ENCODE results near the gene MAP1LC3B.

The MAP1LC3B gene

DNA sequence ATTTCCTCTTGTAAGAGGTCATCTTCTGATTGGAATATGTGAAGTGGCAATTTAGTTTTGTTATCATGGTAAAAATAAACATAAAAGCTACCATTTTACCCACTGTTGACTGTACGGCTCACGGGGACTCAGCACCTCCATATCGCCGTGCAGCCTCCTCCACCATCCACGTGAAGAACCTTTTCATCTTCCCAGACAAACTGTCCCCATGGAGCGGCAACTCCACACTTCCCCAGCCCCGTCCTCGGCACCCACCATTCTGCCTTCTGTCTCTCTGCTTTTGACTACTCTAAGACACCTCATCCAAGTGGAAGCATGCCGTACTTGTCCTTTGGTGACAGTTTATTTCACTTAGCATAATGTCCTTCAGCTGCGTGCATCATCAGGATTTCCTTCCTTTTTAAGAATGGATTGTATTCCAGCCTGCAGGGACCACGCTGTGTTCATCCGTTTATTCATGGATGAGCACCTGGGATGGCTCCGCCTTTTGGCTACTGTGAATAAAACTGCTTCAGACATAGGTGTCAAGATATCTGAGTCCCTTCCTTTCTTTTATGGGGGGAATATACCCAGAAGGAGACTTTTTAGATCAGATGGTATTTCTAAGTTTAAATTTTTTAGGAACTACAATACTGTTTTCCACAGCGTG is 22.9 kb upstream of the MAP1LC3B start:
- H3K4me2 ChIP-seq (ENCODE audit: low read depth, low read length, poor library complexity, severe bottlenecking), result no peak overlapping the region

DNA sequence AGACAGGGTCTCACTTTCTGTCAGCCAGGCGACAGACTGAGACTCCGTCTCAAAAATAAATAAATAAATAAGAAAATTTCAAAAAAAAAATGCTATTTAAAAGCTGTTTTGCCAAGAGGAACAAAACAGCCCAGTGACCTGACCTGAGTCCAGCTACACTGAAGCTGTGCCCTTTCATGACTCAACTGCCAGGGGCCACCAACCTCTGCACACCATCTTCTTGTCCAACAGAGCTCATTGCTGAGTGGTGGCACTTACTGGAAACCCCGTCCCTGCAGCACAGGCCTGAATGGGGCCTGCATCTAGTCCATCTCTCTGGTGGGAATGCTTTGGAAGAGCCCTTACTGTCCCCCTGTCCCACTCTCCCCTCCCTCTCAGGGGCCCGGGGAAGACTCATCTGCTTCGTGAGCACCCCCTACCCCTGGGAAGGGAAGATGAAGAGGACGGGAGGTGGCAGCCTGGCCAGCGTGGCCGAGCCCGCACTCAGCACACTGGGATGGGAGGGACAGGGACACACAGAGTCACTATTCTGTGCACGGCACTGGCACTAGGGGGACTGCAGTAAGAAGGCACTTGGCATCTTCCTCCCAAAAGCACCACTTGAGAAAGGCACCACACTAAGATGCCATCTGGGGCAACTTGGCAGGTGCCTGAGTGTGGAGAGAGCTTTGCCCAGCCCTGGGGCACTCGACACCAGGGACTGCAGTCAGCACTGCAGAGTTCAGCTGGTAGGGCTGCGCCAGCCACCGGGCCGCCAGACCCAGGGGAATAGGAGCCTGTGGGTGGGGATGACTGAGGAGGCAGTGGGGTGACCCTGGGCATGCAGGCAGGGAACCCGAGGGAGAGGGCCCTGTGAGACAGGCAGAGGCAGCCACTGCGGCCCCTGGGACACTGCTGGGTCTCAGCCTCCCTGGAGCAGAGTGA is 22.1 kb upstream of the MAP1LC3B start:
- H4K20me1 ChIP-seq (ENCODE audit: insufficient read depth, low read length, poor library complexity, severe bottlenecking), result no peaks in the 10 kb centered on the region
- H3K9ac ChIP-seq (ENCODE audit: low read depth, low read length, poor library complexity, severe bottlenecking), result no peak overlapping the region
- H3K79me2 ChIP-seq (ENCODE audit: insufficient read depth, low read length), result peaks cover 51% of the 10 kb centered on the region; the same call in 1 of the 2 replicates

More for the DNA sequence above, 22.9 kb upstream of the MAP1LC3B start:
- TF ChIP-seq EZH2phosphoT487 (IDR thresholded peaks at IDR 0.05; ENCODE audit: borderline replicate concordance), result no peak
- TF ChIP-seq, protein P1, sequence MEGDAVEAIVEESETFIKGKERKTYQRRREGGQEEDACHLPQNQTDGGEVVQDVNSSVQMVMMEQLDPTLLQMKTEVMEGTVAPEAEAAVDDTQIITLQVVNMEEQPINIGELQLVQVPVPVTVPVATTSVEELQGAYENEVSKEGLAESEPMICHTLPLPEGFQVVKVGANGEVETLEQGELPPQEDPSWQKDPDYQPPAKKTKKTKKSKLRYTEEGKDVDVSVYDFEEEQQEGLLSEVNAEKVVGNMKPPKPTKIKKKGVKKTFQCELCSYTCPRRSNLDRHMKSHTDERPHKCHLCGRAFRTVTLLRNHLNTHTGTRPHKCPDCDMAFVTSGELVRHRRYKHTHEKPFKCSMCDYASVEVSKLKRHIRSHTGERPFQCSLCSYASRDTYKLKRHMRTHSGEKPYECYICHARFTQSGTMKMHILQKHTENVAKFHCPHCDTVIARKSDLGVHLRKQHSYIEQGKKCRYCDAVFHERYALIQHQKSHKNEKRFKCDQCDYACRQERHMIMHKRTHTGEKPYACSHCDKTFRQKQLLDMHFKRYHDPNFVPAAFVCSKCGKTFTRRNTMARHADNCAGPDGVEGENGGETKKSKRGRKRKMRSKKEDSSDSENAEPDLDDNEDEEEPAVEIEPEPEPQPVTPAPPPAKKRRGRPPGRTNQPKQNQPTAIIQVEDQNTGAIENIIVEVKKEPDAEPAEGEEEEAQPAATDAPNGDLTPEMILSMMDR (conservative IDR thresholded peaks at IDR 0.05; ENCODE audit: low read length), result no peak
- Histone ChIP-seq H3K4me3 (ENCODE audit: low read length, poor library complexity, severe bottlenecking) (no peak overlapping the region), H3K27me3 (ENCODE audit: insufficient read depth, low read length, poor library complexity, severe bottlenecking) (no peaks in the 10 kb centered on the region), H3F3A (ENCODE audit: low read depth) (no peaks in the 10 kb centered on the region), H4K20me1 (ENCODE audit: insufficient read depth, low read length, poor library complexity, severe bottlenecking) (no peaks in the 10 kb centered on the region), H3K9me2 (replicated peaks; ENCODE audit: low read depth, low read length) (no peaks in the 10 kb centered on the region), H3K9ac (ENCODE audit: low read depth, low read length, poor library complexity, severe bottlenecking) (no peak overlapping the region), H3K4me1 (ENCODE audit: insufficient read depth, low read length, poor library complexity, severe bottlenecking) (peaks cover 11% of the 10 kb centered on the region), H3K79me2 (ENCODE audit: insufficient read depth, low read length) (peaks cover 45% of the 10 kb centered on the region; the same call in 1 of the 2 replicates), H3K36me3 (ENCODE audit: insufficient read depth, low read length) (no peaks in the 10 kb centered on the region), H3K9me3 (ENCODE audit: insufficient read depth, low read depth, low read length) (no peaks in the 10 kb centered on the region), H2AFZ (ENCODE audit: low read length) (no peak overlapping the region)

DNA sequence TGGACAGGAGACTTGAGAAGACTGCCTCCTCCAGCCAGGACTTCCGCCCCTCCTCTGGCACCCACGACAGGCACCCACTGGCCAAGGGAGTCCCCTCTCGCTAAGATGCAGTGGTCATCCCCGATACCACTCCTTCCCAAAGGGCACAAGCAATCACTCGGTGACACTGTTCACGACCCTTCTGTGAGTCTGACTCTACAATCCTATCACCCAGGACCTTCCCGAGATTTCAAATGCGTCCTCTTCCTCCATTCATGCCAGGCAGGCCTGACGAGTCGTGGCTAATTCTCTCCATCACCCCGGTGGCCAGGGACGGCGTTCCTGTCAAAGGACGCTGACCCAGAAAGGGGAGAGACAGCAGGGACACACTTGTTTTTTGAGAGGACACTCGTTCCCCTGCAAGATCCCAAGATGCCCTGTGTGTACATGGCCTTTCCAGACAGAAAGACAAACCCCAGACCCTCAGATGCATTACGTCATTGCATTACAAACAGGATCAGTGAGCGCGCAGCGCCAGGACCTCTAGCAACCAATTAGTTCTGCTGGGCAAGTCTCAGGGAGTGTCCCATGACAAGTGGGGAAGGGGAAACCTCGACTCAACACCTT is 20.8 kb upstream of the MAP1LC3B start:
- H3K4me1 ChIP-seq (ENCODE audit: insufficient read depth, low read length, poor library complexity, severe bottlenecking), result peaks cover 17% of the 10 kb centered on the region
- no peaks in the 10 kb centered on the region for H3K36me3 ChIP-seq (ENCODE audit: insufficient read depth, low read length)
- peaks cover 60% of the 10 kb centered on the region for H3K79me2 ChIP-seq (ENCODE audit: insufficient read depth, low read length)
- H3K4me3 ChIP-seq (ENCODE audit: low read length, poor library complexity, severe bottlenecking), result no peak overlapping the region
- H4K20me1 ChIP-seq (ENCODE audit: insufficient read depth, low read length, poor library complexity, severe bottlenecking), result peaks cover 5% of the 10 kb centered on the region
- no peak for TF ChIP-seq EZH2phosphoT487 (IDR thresholded peaks at IDR 0.05; ENCODE audit: borderline replicate concordance)
- TF ChIP-seq, protein P1 (conservative IDR thresholded peaks at IDR 0.05; ENCODE audit: low read length), result no peak
- H3K9me2 ChIP-seq (replicated peaks; ENCODE audit: low read depth, low read length), result no peaks in the 10 kb centered on the region
- no peak overlapping the region for H3K9ac ChIP-seq (ENCODE audit: low read depth, low read length, poor library complexity, severe bottlenecking)
- no peak overlapping the region for H3K4me2 ChIP-seq (ENCODE audit: low read depth, low read length, poor library complexity, severe bottlenecking)
- H3K9me3 ChIP-seq (ENCODE audit: insufficient read depth, low read depth, low read length), result no peaks in the 10 kb centered on the region
- H3K27me3 ChIP-seq (ENCODE audit: insufficient read depth, low read length, poor library complexity, severe bottlenecking), result no peaks in the 10 kb centered on the region
- no peak overlapping the region for H2AFZ ChIP-seq (ENCODE audit: low read length)
- H3F3A ChIP-seq (ENCODE audit: low read depth), result no peaks in the 10 kb centered on the region

More for the DNA sequence above, 22.1 kb upstream of the MAP1LC3B start:
- Histone ChIP-seq H3K9me2 (replicated peaks; ENCODE audit: low read depth, low read length) (no peaks in the 10 kb centered on the region), H3K27me3 (ENCODE audit: insufficient read depth, low read length, poor library complexity, severe bottlenecking) (no peaks in the 10 kb centered on the region), H3K4me1 (ENCODE audit: insufficient read depth, low read length, poor library complexity, severe bottlenecking) (peaks cover 11% of the 10 kb centered on the region), H3K4me2 (ENCODE audit: low read depth, low read length, poor library complexity, severe bottlenecking) (no peak overlapping the region), H3K9me3 (ENCODE audit: insufficient read depth, low read depth, low read length) (no peaks in the 10 kb centered on the region), H3F3A (ENCODE audit: low read depth) (no peaks in the 10 kb centered on the region), H3K36me3 (ENCODE audit: insufficient read depth, low read length) (no peaks in the 10 kb centered on the region), H2AFZ (ENCODE audit: low read length) (no peak overlapping the region), H3K4me3 (ENCODE audit: low read length, poor library complexity, severe bottlenecking) (no peak overlapping the region)
- TF ChIP-seq, protein P1 (conservative IDR thresholded peaks at IDR 0.05; ENCODE audit: low read length), result no peak
- TF ChIP-seq EZH2phosphoT487 (IDR thresholded peaks at IDR 0.05; ENCODE audit: borderline replicate concordance), result no peak

All from Loucy (cell line).